ENCODE results near the gene PDGFB. TPM values are rescaled to one million over a fixed set of nuclear protein-coding genes. Genes with fewer than 3 reads are reported as not detected.

PDGFB gene
- total and polyA plus RNA-seq, 2 of the 4 experiments (the other 2 are of a cell fraction) = 0.07 TPM; not detected in 1

DNA sequence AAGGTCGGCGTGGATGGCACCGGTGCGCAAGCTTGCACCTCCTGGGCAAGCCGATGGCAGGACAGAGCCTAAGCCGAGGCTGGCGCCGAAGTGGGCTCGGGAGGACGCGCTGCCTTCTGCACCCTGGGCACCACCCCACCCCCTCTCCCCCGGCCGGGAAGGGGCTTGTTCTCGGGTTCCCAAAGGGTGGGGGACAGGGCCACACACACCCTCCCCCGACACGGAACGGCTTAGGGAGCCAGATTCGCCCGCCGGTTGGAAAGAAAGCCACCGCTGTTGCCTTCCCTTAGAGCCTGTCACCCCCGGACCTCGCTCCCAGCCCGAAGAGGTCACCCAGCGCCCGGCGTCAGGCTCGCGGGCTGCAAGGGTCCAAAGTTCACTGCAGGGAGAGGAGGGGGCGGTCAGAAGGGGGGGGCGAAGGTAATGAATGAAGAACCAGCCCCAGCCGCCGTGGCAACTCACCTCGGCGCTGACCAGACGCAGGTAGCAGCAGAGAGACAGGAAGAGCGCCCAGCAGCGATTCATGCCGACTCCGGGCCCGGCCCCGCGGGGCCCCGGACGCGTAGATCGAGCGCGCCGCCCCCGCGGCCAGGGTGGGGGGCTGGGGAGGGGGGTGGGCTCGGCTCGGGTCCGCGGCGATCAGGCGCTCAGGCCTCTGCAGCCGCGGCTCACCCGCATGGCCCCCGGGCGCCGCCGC lies 1.2 kb downstream of the PDGFB start:
- intact Hi-C loops (cut with micrococcal nuclease) = no loop called here
- no peak for TF ChIP-seq CEBPB (IDR thresholded peaks at IDR 0.05; ENCODE audit: low read depth, low read length)
- no peak for TF ChIP-seq MAZ (IDR thresholded peaks at IDR 0.05; ENCODE audit: borderline replicate concordance, low read depth, low read length)
- TF ChIP-seq RFX5 (IDR thresholded peaks at IDR 0.05; ENCODE audit: low read depth, low read length) = no peak
- TF ChIP-seq, protein P1, sequence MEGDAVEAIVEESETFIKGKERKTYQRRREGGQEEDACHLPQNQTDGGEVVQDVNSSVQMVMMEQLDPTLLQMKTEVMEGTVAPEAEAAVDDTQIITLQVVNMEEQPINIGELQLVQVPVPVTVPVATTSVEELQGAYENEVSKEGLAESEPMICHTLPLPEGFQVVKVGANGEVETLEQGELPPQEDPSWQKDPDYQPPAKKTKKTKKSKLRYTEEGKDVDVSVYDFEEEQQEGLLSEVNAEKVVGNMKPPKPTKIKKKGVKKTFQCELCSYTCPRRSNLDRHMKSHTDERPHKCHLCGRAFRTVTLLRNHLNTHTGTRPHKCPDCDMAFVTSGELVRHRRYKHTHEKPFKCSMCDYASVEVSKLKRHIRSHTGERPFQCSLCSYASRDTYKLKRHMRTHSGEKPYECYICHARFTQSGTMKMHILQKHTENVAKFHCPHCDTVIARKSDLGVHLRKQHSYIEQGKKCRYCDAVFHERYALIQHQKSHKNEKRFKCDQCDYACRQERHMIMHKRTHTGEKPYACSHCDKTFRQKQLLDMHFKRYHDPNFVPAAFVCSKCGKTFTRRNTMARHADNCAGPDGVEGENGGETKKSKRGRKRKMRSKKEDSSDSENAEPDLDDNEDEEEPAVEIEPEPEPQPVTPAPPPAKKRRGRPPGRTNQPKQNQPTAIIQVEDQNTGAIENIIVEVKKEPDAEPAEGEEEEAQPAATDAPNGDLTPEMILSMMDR (conservative IDR thresholded peaks at IDR 0.05; ENCODE audit: low read depth, low read length) = no peak
- TF ChIP-seq RAD21 (IDR thresholded peaks at IDR 0.05; ENCODE audit: low read length) = no peak
- TF ChIP-seq, protein P2, sequence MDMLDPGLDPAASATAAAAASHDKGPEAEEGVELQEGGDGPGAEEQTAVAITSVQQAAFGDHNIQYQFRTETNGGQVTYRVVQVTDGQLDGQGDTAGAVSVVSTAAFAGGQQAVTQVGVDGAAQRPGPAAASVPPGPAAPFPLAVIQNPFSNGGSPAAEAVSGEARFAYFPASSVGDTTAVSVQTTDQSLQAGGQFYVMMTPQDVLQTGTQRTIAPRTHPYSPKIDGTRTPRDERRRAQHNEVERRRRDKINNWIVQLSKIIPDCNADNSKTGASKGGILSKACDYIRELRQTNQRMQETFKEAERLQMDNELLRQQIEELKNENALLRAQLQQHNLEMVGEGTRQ (IDR thresholded peaks at IDR 0.05; ENCODE audit: low read depth, low read length) = no peak
- no peak for TF ChIP-seq MXI1 (IDR thresholded peaks at IDR 0.05; ENCODE audit: borderline replicate concordance, low read depth, low read length)
- no peak for TF ChIP-seq FOS (IDR thresholded peaks at IDR 0.05; ENCODE audit: low read depth, low read length)
- TF ChIP-seq NFE2L2 (IDR thresholded peaks at IDR 0.05; ENCODE audit: low read depth, low read length) = no peak
- TF ChIP-seq CHD1 (IDR thresholded peaks at IDR 0.05; ENCODE audit: low read depth, low read length) = no peak
- TF ChIP-seq BHLHE40 (IDR thresholded peaks at IDR 0.05; ENCODE audit: low read depth, low read length) = no peak
- no peak for TF ChIP-seq SMC3 (IDR thresholded peaks at IDR 0.05; ENCODE audit: low read depth, low read length)
- TF ChIP-seq, protein P3, sequence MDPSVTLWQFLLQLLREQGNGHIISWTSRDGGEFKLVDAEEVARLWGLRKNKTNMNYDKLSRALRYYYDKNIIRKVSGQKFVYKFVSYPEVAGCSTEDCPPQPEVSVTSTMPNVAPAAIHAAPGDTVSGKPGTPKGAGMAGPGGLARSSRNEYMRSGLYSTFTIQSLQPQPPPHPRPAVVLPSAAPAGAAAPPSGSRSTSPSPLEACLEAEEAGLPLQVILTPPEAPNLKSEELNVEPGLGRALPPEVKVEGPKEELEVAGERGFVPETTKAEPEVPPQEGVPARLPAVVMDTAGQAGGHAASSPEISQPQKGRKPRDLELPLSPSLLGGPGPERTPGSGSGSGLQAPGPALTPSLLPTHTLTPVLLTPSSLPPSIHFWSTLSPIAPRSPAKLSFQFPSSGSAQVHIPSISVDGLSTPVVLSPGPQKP (IDR thresholded peaks at IDR 0.05; ENCODE audit: borderline replicate concordance, low read depth, low read length) = no peak
- TF ChIP-seq RCOR1 (IDR thresholded peaks at IDR 0.05; ENCODE audit: insufficient replicate concordance, low read length) = no peak
- TF ChIP-seq MAFK (IDR thresholded peaks at IDR 0.05; ENCODE audit: low read depth, low read length) = no peak
- peaks cover 6% of the 10 kb centered on the region; the same call in 1 of the 2 replicates for H4K20me1 ChIP-seq (ENCODE audit: insufficient read depth, low read length)
- ATAC-seq (ENCODE audit: low read depth) (no peak), DNase-seq (no peak)
- in situ Hi-C loops (cut with MboI; ENCODE audit: low sequenced_read_pairs) = no loop called here
- H3K4me3 ChIP-seq (ENCODE audit: insufficient read depth, low read depth, low read length) = peak overlapping the region; percentile 26
- H3K4ac ChIP-seq (ENCODE audit: low read depth, low read length) = peak overlapping the region; percentile 10; the same call in 1 of the 2 replicates
- peak overlapping the region; percentile 4; the same call in 1 of the 2 replicates for H3K23ac ChIP-seq (ENCODE audit: low read depth, low read length)
- H2AK9ac ChIP-seq (replicated peaks; ENCODE audit: low read depth, low read length, poor library complexity) = peak overlapping the region; percentile 70
- no TSS peak for BruUV-seq (replicated peaks)
- peak overlapping the region; percentile 56 for H3K4me2 ChIP-seq (ENCODE audit: low read depth, low read length)
- ChIA-PET CTCF (interaction anchor here (0.9 kb wide), 1 partner anchor 40 kb away, joined by 3 read pairs; no protein-coding TSS in a partner anchor), POLR2A (ENCODE audit: unreplicated experiment) (no interaction called here)
- no peak overlapping the region for H2BK20ac ChIP-seq (ENCODE audit: low read depth, low read length)
- no peak overlapping the region for H2BK15ac ChIP-seq (ENCODE audit: low read depth, low read length)
- WGBS, 2 experiments (ENCODE audit: extremely low coverage in 2 of 2, insufficient read length in 1 of 2) = 0% methylated on average over 8 of the region's 65 CpGs; no CpG with 5 or more reads in 1 of the 2 experiments
- peak overlapping the region; percentile 78 for H2AFZ ChIP-seq (replicated peaks; ENCODE audit: low read length, poor library complexity)
- no peak overlapping the region for H3K27ac ChIP-seq (ENCODE audit: insufficient read depth, low read length)
- no peak overlapping the region for H4K8ac ChIP-seq (ENCODE audit: low read depth in 2 of 2, low read length in 2 of 2)
- no peaks in the 10 kb centered on the region for H3K79me1 ChIP-seq (ENCODE audit: low read depth in 1 of 2, low read length in 2 of 2)
- H3K36me3 ChIP-seq (ENCODE audit: control insufficient read depth, insufficient read depth, low read length) = no peaks in the 10 kb centered on the region
- no peak overlapping the region for H3K9ac ChIP-seq (ENCODE audit: low read depth, low read length)
- no peak overlapping the region for H4K5ac ChIP-seq (ENCODE audit: low read depth, low read length)
- no peak overlapping the region for H2AK5ac ChIP-seq (ENCODE audit: low read depth, low read length)
- no peak overlapping the region; the same call in 1 of the 2 replicates for H2BK120ac ChIP-seq (ENCODE audit: low read depth, low read length)
- H4K91ac ChIP-seq (ENCODE audit: insufficient read depth, low read depth, low read length) = no peak overlapping the region
- no peak overlapping the region for H2BK5ac ChIP-seq (ENCODE audit: low read depth, low read length, poor library complexity, severe bottlenecking)
- H3K14ac ChIP-seq (replicated peaks; ENCODE audit: low read depth, low read length) = no peak overlapping the region
- dilution Hi-C loops (cut with HindIII; ENCODE audit: low sequenced_read_pairs, unreplicated experiment) = no loop called here
- no peaks in the 10 kb centered on the region for H3K9me1 ChIP-seq (ENCODE audit: insufficient read depth, low read length)
- no peak overlapping the region for H3K18ac ChIP-seq (ENCODE audit: low read depth, low read length)
- H3K56ac ChIP-seq (ENCODE audit: extremely low read depth, insufficient read depth, low read length) = no peak overlapping the region
- H3K9me3 ChIP-seq (ENCODE audit: control insufficient read depth, insufficient read depth, low read length) = no peaks in the 10 kb centered on the region
- H3K4me1 ChIP-seq (ENCODE audit: control insufficient read depth, insufficient read depth, low read length) = peaks cover 5% of the 10 kb centered on the region; the same call in 1 of the 2 replicates
- peaks cover 65% of the 10 kb centered on the region for H3K27me3 ChIP-seq (ENCODE audit: control insufficient read depth, insufficient read depth, low read length)

Measured in IMR-90 (cell line).